CD4-positive, alpha-beta T cell (primary cell): Measurements from ENCODE around the gene OR9G1. TPM values are rescaled to one million over a fixed set of nuclear protein-coding genes. Genes with fewer than 3 reads are reported as not detected.

ENCODE experiments used
- ATAC-seq: fragments of 200-7000 bp; cut with Tn5 transposase; one replicate; pipeline ENCODE4 v1.10.0; 2022; ENCODE audit warnings: mild to moderate bottlenecking; ENCODE audit not compliant: poor library complexity
- CTCF ChIA-PET: fragments of 350-600 bp; sonication (Branson Sonifier 250); formaldehyde crosslinking; loops from one replicate; lab custom pipeline; 2021; ENCODE audit warnings: antibody characterized with exemption, inconsistent platforms; lab: Charles Lee
- POLR2A ChIA-PET: fragments of 350-600 bp; sonication (Branson Sonifier 250); formaldehyde crosslinking; loops from one replicate; lab custom pipeline; 2021; ENCODE audit warnings: antibody characterized with exemption, inconsistent platforms; lab: Charles Lee
- DNase-seq, 14 experiments: peaks; one replicate each; pipeline ENCODE4 v3.0.0-alpha.2; 2013 to 2020; ENCODE audit warnings: mixed read lengths in 2 of 14
- H3K27ac ChIP-seq, 2 donors: one replicate each; pipeline versions ENCODE4 v1.5.1 to v1.7.0; 2013; ENCODE audit warnings: low read length in 2 of 2, low read depth in 1 of 2, mild to moderate bottlenecking in 1 of 2
- H3K27me3 ChIP-seq, 2 experiments: 1 replicate in 1 of 2; 2 replicates in 1 of 2; pipeline versions ENCODE4 v1.6.1 to v1.7.0; 2013; ENCODE audit warnings: low read length in 2 of 2, control low read depth in 1 of 2, mild to moderate bottlenecking in 1 of 2, moderate library complexity in 1 of 2; ENCODE audit not compliant: insufficient read depth in 2 of 2, control insufficient read depth in 1 of 2
- H3K36me3 ChIP-seq: one replicate; pipeline ENCODE4 v1.6.1; 2013; ENCODE audit warnings: low read length, control low read depth; ENCODE audit not compliant: insufficient read depth
- H3K4me1 ChIP-seq: one replicate; pipeline ENCODE4 v1.6.1; 2013; ENCODE audit warnings: low read length, control low read depth; ENCODE audit not compliant: insufficient read depth
- H3K4me3 ChIP-seq: one replicate; pipeline ENCODE4 v1.5.1; 2013; ENCODE audit warnings: mild to moderate bottlenecking, low read length, moderate library complexity
- H3K9me3 ChIP-seq, 2 experiments: 1 replicate in 1 of 2; 2 replicates in 1 of 2; pipeline versions ENCODE4 v1.6.1 to v1.7.0; 2013; ENCODE audit warnings: low read length in 2 of 2, mild to moderate bottlenecking in 2 of 2, control low read depth in 1 of 2, moderate library complexity in 1 of 2; ENCODE audit not compliant: control insufficient read depth in 1 of 2, insufficient read depth in 1 of 2
- H3K27ac Mint-ChIP-seq: one replicate; pipeline ENCODE4 v1.8.0; 2020; ENCODE audit warnings: mixed read lengths
- H3K27me3 Mint-ChIP-seq: one replicate; pipeline ENCODE4 v1.8.0; 2021; ENCODE audit warnings: mixed read lengths
- H3K36me3 Mint-ChIP-seq: one replicate; pipeline ENCODE4 v1.8.0; 2021; ENCODE audit warnings: low read depth, mixed read lengths
- H3K4me1 Mint-ChIP-seq: one replicate; pipeline ENCODE4 v1.8.0; 2021; ENCODE audit warnings: low read depth, mixed read lengths
- H3K4me3 Mint-ChIP-seq: one replicate; pipeline ENCODE4 v1.8.0; 2020; ENCODE audit warnings: mild to moderate bottlenecking, mixed read lengths
- H3K9me3 Mint-ChIP-seq: one replicate; pipeline ENCODE4 v1.8.0; 2020; ENCODE audit warnings: mixed read lengths
- intact Hi-C, 2 experiments: fragments of 100-400 bp; cut with DNase I in 1 of 2; cut with micrococcal nuclease in 1 of 2; formaldehyde crosslinking; loops; one replicate each; pipeline versions ENCODE4 v1.15.1 to v1.9.0; 2023 to 2025; cut with DNase I, micrococcal nuclease
- polyA plus RNA-seq, 2 donors: library from polyadenylated mRNA; unstranded; fragments of 120-200 nt; gene quantifications; one replicate each; pipeline ENCODE4 v1.2.1, GENCODE V29; 2013
- total RNA-seq, 174 experiments: library from RNA in 2 of 174; stranded (reverse) in 2 of 174; gene quantifications; one replicate each; pipeline ENCODE4 v1.2.3 and lab custom pipeline; 2021 to 2026
- TF ChIP-seq, protein P1 (sequence below): fragments of 200-600 bp; IDR thresholded peaks from one replicate; pipeline ENCODE4 v1.8.0; 2022; ENCODE audit warnings: antibody characterized with exemption, mild to moderate bottlenecking

OR9G1 gene, protein sequence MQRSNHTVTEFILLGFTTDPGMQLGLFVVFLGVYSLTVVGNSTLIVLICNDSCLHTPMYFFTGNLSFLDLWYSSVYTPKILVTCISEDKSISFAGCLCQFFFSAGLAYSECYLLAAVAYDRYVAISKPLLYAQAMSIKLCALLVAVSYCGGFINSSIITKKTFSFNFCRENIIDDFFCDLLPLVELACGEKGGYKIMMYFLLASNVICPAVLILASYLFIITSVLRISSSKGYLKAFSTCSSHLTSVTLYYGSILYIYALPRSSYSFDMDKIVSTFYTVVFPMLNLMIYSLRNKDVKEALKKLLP
- total RNA-seq (not detected), total RNA-seq (lab: John Stamatoyannopoulos, UW) (0 to 0.11 (median 0) reads per million in 172 experiments)
- polyA plus RNA-seq (2013, experiment 1 of 2) = not detected
- not detected for polyA plus RNA-seq (2013, experiment 2 of 2)

DNA sequence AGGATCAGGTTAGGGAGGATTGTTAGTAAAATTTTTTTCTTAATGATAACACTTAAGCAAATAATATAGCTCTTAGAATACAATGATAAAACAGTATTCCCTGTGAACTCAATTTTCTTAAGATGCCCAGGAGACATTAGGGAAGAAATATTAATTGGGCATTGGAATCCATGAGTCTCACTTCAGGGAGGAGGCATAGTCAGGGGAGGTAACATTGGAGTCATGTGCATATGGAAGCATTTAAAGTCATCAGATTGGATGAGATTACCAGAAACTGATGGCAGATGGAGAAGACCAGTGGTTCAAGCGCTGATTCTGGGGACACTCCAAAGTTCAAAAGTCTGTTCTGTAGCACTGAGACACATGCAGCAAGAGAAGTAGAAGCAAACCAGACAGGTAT, at the start of gene OR9G1:
Gene OR9G1, plus strand, starts transcription at position 301 of the 400 bp plus-strand sequence. CDS start 1,293 bp downstream, outside the sequence.
- intact Hi-C loops = no loop called here
- Mint-ChIP-seq H3K36me3 (no peaks in the 10 kb centered on the region), H3K4me1 (no peaks in the 10 kb centered on the region), H3K27ac (no peak within 1 kb of the TSS), H3K9me3 (peaks cover 9% of the 10 kb centered on the region), H3K4me3 (no peak within 1 kb of the TSS), H3K27me3 (no peaks in the 10 kb centered on the region)
- TF ChIP-seq, protein P1, sequence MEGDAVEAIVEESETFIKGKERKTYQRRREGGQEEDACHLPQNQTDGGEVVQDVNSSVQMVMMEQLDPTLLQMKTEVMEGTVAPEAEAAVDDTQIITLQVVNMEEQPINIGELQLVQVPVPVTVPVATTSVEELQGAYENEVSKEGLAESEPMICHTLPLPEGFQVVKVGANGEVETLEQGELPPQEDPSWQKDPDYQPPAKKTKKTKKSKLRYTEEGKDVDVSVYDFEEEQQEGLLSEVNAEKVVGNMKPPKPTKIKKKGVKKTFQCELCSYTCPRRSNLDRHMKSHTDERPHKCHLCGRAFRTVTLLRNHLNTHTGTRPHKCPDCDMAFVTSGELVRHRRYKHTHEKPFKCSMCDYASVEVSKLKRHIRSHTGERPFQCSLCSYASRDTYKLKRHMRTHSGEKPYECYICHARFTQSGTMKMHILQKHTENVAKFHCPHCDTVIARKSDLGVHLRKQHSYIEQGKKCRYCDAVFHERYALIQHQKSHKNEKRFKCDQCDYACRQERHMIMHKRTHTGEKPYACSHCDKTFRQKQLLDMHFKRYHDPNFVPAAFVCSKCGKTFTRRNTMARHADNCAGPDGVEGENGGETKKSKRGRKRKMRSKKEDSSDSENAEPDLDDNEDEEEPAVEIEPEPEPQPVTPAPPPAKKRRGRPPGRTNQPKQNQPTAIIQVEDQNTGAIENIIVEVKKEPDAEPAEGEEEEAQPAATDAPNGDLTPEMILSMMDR = no peak
- H3K27ac ChIP-seq = no peak within 1 kb of the TSS
- H3K4me1 ChIP-seq = no peaks in the 10 kb centered on the region
- ChIA-PET CTCF (no interaction called here), POLR2A (no interaction called here)
- H3K27me3 ChIP-seq = no peaks in the 10 kb centered on the region
- H3K9me3 ChIP-seq = peaks cover 0 to 5% of the 10 kb centered on the region in 2 experiments
- H3K36me3 ChIP-seq = no peaks in the 10 kb centered on the region
- no peak within 1 kb of the TSS for H3K4me3 ChIP-seq
- DNase-seq = no peak
- ATAC-seq = no peak

DNA sequence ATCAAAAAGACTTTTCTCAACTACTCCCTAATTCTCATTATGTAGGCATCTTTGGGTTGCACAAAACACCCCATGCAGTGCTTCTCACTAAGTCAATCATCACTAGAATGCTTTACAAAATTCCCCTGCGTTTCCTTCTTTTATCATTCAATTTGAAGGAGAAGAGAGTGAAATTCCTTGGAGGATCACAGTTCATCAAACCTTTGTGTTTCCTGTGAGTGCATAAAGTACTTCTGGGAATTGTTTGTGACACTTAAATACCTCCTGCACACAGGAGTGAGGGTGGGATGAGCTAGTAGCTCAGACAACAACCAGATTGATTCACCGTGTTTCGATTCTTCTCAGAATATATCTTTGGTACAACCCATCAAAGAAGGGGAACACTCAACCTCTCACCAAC, 39.1 kb upstream of the OR9G1 start:
- H3K9me3 ChIP-seq = no peaks in the 10 kb centered on the region
- no peak overlapping the region for H3K27ac ChIP-seq
- no peaks in the 10 kb centered on the region for H3K36me3 ChIP-seq
- ATAC-seq = no peak
- H3K9me3 Mint-ChIP-seq = peaks cover 4% of the 10 kb centered on the region
- no peak overlapping the region for H3K4me3 Mint-ChIP-seq
- intact Hi-C loops = no loop called here
- POLR2A ChIA-PET = no interaction called here
- no peak overlapping the region for H3K4me3 ChIP-seq
- TF ChIP-seq, protein P1 = no peak
- CTCF ChIA-PET = no interaction called here
- no peaks in the 10 kb centered on the region for H3K27me3 Mint-ChIP-seq
- no peak for DNase-seq
- no peaks in the 10 kb centered on the region for H3K27me3 ChIP-seq
- H3K27ac Mint-ChIP-seq = no peak overlapping the region
- no peaks in the 10 kb centered on the region for H3K4me1 ChIP-seq
- H3K4me1 Mint-ChIP-seq = no peaks in the 10 kb centered on the region
- no peaks in the 10 kb centered on the region for H3K36me3 Mint-ChIP-seq

DNA sequence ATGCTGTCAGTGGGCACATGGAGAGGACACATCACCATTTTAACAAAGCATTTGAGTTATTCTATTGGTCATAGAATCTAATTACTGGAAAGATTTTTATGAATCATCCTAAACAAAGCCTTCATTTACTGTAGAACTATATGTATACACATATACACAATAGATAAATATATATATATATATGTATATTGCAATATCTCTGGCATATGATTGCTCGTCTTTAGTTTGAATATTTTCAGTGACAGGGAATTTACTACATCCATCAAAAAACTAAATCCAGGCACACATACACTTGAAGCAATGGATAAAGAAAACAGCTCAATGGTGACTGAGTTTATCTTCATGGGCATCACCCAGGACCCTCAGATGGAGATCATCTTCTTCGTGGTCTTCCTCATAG, 35.5 kb upstream of the OR9G1 start, which contains the start of gene OR5AR1:
Gene OR5AR1, plus strand, starts transcription at position 301 of the 400 bp plus-strand sequence. Its CDS starts 0 bp downstream, at position 301.
- TF ChIP-seq, protein P1 = no peak
- no peak within 1 kb of the TSS for H3K27ac Mint-ChIP-seq

More for the DNA sequence above, 35.5 kb upstream of the OR9G1 start, which contains the start of gene OR5AR1:
- ChIA-PET CTCF (no interaction called here), POLR2A (no interaction called here)
- Mint-ChIP-seq H3K27me3 (no peaks in the 10 kb centered on the region), H3K4me1 (no peaks in the 10 kb centered on the region), H3K4me3 (no peak within 1 kb of the TSS), H3K9me3 (no peaks in the 10 kb centered on the region), H3K36me3 (no peaks in the 10 kb centered on the region)
- ATAC-seq = no peak
- Histone ChIP-seq H3K36me3 (no peaks in the 10 kb centered on the region), H3K4me3 (no peak within 1 kb of the TSS), H3K4me1 (no peaks in the 10 kb centered on the region), H3K9me3 (no peaks in the 10 kb centered on the region), H3K27me3 (no peaks in the 10 kb centered on the region), H3K27ac (no peak within 1 kb of the TSS)
- no peak for DNase-seq
- intact Hi-C loops = no loop called here
